Activated naive CD4-positive, alpha-beta T cell treated with anti-CD3 and anti-CD28 coated beads, Interleukin-2, amount 50 U/mL, for 16 hours (primary cell): ENCODE data around the gene NRCAM.

Experiments used
- DNase-seq: peaks from one replicate; pipeline ENCODE4 v3.0.0-alpha.2; 2020

Gene NRCAM

DNA sequence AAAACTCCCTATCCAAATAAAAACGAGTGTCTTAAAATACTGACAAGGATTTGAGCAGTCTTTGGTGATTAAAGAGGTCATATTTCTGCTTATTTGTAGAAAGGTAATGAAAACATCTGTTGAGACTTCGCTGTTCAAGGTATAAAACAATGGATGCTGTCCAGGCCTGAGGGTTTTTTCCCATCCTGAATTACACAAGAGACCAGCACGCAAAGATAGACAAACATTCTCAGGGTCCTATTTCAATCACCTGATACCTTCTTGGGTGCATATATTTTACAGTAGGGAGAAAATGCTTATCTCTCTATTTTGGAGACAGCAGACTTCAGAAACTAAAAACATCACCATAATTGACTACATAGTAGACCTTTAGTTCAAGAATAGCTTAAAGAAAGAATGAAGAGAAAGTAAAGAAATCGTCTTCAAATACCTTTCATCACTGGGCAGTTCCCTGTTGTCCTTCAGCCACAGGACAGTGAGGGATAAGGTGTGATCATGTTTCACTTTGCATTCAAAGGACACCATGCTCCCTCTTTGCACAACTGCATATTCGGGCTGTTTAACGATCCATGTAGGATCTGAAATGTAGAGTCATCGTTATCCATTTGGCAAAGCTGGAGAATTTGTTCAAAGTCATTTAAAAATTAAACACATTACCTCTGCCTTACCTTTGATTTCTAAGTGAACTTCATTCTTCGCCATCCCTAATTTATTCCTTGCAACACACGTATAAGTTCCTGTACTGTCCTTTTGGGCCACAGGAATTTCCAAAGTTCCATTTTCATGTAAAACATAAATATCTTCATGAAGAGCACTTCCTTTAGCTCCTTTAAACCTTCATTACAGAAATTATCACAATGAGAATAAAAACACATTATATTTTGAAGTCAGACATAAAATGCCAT lies 262.4 kb downstream of the NRCAM start:
- no peak for DNase-seq

DNA sequence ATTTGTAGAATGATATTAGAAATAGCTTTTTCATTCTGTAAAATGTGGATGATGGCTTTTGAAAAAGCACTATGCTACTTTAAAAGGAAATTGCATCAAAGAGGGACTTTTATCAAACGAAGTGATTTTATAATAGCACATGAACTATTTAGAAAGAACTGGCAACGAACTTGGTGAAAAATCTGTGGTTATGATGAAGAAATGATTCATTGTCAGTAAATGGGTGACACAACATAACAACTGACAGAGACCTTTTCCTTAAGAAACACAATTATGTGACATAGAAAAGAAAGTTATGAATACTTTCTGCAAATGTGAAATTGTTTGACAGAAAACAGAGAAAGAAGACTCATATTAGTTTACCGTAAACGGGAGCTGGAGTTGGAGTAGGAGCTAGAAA lies 265.3 kb downstream of the NRCAM start:
- DNase-seq: no peak

DNA sequence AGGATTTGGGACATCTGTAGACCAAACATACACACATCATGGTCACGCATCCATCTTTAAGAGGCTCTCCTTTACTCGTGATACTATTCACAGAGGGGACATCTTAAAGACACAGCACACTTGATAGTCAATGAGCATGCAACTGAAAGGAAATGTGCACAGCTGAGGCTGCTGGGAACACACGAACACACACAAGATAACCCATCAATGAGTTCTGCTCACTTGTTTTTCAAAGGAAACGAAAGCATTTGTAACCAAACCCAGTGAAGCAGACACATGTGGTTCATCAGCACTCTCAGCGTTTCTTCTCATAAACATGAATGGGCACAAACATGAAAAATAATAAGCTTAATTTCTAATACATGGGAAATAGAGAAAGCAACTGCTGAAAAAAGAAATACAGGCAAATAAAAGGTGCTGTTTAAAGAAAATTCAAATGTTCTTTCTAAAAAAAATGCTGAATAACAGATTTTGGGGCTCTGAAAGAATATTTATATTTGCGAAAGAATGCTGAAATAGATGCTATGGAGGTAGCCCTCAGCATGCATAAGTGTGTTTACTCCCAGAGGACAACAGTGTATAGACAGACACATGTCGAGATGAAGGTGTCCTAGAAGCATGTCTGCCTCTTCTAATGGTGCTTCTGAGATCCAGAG lies 266.4 kb downstream of the NRCAM start:
- no peak for DNase-seq

DNA sequence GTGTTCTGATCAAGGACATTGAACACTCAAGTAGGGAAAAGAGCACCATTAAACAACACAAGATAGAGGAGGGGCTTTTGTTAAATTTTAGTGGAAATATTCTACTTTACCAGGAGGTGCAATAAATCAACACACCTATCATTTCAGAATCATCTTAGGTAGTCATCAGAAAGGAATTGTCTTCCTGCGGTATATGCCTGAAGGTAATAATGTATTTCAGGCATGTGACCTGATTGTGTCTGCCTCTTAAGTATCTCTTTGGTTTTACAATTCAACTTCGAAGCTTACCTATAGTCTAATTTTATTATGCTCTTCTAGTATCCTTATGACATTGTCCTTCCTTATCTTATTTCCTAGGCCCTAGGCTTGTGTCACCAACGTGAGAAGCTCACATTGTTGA lies 267.5 kb downstream of the NRCAM start:
- no peak for DNase-seq

DNA sequence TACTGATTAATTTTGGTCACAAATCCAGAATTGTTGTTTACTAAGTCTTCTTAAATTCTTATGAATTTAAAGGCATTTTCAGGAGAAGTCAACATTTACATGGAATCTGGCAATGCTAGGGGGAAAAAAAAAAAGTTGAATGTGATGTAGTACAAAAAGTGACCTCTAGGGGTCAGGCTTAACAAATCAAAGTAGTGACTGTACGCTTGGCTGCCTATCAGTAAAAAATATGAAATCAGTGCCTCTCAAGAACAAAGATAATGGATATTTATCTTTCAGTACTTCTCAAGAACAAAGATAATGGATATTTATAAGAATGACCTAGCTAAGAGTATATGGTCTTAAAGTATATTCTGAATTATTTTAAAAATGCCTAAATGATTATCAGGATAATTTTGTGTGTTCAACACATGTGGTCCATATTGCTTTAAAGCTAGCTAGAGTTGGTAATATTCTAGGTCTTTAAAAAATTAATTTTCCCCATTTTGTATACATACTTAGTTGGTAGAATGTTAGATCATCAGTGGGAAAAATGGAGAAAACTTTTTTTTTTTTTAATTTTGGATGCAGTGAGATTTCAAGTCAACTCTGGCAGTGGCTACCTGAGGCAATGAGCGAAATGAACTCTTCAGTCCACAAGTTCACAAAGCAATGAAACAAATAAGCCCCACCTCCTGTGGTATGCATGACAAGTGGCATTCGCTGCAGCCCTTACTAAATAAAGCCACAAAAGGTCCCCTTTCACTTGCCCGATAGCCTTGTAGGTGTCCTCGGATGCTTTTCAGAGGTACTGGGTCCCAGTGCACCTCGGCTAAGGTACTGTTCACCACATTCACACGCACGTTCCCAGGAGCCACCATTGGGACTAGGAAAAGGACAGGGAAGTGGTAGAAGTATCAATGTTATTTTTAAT lies 274.9 kb downstream of the NRCAM start:
- DNase-seq: no peak

DNA sequence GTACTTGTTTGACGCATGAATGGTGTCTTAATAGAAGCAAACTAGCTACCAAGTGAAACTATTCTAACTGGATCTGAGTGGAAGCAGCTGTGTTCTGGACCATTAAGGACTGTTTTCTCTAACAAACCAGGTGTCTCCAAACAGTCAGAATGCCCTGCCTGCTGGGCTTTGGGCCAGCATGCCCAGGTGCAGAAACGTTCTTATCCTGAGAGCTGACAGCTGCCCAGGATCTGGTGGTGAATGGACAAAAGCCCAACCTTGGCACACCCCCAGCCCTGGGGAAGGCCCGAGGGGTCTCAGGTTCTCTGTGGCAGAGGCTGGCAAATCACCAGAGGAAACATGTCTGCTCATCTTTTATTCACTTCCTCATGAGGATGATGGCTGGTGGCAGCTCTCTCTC lies 277.8 kb downstream of the NRCAM start:
- no peak for DNase-seq

DNA sequence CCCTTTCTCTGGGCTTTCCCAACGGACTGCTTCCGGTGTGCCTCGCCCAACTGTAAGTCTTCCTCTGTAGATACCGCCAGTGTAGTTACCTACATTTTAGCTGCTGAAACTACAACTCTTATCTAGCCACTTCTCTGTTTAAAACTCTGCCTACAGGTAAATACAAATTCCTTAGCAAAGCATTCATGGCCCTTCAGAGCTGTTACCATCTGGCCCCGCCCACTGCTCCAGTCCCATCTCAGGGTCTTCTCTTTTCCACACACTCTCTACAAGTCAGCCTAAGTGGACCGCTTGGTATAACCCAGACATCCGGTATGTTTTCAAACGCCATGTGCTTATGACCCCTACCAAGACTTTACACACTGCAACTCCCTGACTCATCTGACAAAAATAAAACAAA lies 285.1 kb downstream of the NRCAM start:
- DNase-seq: no peak

DNA sequence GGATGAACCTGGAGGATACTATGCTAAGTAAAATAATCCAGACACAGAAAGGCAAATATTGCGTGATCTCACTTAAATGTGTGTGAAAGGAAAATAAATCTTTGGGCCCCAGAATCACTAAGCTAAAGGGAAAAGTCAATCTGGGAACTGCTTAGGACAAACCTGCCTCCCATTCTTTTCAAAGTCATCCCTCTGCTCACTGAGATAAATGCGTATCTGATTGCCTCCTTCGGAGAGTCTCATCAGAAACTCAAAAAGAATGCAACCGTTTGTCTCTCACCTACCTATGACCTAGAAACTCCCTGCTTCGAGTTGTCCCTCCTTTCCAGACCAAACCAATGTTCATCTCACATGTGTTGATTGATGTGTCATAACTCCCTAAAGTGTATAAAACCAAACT lies 286.0 kb downstream of the NRCAM start:
- DNase-seq: no peak

DNA sequence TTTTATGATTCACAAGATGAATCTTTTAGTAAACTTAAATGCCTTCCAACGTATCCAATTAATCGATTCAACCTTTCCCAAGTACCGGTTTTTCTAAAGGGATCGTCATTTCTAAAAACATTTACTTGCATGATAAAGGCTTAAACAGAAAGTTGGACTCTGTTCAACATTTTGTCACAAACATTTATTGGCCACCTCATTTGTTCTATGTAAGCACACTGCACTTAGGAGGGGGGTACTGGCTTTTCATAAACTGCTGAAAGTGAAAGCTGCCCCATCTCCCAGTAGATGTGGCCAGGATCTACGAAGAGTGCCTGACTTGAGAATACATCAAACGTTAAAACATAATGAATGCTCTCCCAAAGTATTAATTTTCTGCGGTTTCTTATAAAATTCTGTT lies 288.8 kb downstream of the NRCAM start:
- no peak for DNase-seq

DNA sequence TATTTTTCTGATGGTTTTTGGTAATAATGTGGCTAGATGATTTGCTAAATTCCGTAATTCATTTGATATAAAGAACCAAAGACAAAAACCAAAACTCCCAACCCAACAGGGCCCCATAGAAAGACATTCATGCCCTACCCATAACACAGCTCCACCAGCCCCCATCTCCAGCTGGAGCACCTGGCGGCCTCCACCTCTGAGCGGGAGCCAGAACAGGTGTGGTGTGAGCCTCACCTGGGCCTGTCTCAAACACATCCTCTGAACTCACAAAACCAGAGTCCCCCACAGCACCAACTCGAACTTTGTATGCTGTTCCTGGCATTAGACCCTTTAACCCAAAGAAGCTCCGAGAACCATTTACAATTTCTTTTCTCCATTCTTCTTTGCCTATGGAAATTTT lies 289.5 kb downstream of the NRCAM start:
- no peak for DNase-seq

DNA sequence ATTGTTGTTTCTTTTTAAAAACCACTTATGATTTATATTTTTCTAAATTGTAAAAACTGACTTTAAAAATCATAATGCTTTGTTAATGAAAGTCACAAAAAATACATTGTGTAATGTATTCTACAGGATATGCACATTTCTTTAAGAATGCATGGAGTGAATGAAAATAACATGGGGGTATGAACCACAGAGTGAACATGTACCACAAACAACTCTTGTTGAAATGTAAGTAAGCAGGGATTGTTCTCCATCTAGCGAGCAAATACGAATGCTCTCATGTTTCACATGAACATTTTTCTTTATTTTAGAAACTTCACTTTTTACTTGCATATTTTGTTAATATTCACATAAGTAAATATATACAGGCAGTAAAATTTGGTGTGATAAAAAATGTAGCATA lies 290.5 kb downstream of the NRCAM start:
- DNase-seq: no peak

DNA sequence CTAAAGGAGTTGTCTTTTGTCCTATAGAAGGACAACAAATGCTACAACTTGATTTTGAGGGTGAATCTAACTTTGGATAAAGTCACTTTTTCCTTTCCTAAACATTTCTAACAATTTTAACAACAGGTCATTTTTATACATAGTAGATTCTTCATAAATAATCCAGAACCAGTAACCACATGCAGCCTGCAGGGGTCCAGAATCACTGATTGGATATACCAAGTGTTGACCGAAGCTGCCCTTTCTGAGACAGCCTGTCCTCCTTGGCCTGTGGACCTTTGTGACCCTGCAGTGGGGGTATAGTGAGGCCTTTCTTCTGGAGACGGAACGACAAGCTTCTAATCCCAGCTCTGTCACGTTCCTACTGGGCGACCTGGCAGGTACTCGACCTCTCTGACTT lies 291.3 kb downstream of the NRCAM start:
- DNase-seq: no peak

DNA sequence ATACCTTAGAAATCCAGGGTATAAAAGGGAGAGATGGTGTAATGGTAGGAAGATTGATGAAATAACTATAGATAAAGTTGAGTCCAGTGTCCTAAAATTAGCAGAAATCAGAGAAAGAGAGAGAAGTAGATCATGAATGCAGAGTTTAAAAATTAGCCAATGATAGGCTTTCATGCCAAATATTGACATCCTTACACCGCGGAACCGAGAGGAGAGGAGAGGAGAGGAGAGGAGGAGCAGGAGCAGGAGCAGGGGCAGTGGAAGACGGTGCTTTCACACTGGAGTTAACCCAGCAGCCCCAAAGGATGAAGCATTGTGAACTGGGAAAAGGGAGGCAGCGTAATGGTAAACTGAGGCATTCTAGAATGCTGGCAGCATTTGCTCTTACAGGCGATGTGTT lies 291.9 kb downstream of the NRCAM start:
- DNase-seq: no peak

DNA sequence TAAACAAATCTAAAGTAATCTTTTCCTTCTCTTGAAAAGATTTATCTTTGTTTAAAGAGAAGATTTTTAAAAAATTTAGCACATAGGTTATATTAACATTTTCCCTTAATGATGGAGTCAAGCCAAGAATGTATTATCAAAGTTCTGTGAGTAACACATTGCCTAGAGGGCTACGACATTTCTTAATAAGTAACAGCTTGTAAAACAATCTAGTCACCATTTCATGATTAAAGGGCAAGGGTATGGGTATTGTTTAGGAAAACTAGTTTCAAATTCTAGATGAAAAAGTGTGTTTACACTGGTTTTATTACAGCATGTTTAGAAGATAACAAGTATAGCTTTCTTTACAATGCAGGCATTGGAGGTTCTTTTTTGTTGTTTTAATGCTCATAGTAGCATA lies 297.5 kb downstream of the NRCAM start:
- no peak for DNase-seq

DNA sequence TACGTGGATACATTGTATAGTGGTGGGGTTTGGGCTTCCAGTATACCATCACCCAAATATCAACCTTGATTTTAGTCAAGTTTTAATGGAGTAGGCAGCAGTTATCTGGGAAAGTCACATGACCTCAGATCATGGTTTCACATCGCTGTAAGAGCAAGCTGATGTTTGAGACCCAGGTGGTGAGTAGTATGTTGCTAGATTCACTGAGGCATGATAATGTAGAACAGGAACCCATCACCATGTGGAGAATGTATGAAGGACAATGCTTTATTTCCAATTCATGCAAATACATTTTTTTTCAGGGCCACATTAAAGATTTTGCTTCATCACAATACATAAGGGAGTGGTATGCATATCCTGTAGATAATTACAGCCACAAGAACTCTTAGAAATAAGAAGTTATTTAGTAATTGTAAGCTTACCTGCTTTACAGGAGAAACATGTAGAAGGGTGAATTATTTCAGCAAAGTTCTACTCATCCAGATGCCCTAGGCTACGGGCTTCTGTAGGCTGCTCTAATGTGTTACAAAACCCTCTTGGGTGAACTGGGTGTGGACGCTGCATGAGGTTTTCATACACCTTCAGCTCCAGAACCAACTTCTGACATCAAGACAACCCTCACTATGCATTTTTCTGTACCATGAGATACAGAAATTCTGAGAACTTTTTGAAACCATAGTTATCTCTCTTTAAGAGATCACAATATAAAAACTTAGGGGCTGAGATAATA lies 298.5 kb downstream of the NRCAM start:
- no peak for DNase-seq

DNA sequence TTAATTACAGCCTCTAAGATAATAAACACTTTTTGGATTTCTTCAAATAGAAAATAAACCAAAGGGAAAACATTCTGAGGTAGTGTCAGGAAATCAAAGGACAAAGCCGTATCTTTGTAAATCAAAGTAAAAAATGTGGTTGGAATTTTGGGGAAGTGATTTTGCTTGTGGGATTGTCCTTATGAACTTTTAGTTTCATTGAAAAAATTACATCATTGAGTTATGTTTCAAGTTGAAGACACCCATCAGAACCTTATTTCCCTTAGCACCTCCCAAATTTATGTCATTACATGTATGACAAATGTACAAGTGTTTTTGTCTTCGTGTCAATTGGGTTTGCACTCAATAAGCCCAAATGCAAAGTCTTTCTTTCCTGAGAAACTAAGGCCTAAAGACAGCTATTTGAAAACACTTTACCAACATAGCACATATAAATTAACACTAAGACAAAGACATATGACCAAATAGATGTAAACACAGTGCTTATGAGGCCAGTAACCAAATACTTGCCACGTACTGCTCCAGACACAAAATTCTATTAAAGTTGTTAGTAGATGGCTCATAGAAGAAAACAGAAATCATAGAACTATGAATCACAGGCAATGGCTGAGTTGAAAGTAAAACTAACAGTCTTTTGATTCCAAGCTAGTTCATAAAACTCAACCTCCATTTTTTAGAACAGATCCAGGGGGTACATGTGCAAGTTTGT lies 299.2 kb downstream of the NRCAM start:
- DNase-seq: no peak

DNA sequence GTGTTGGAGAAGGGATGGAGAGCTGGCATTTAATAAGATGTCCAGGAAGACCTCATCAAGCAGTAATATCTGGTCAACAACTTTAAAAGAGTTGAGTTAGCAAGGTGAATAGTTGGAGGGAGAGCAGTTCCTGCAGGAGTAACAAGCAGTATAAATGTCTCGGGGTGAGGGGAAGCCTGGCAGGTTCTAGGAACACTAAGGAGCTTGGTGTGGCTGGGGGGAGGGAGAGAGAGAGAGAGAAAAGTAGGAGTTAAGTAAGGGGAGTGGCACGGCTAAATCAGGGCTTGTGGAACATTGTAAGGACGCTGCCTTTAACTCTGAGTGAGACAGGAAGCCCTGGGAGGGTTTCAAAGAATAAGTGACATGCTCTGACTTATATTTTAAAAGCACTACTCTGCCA lies 304.0 kb downstream of the NRCAM start:
- no peak for DNase-seq

DNA sequence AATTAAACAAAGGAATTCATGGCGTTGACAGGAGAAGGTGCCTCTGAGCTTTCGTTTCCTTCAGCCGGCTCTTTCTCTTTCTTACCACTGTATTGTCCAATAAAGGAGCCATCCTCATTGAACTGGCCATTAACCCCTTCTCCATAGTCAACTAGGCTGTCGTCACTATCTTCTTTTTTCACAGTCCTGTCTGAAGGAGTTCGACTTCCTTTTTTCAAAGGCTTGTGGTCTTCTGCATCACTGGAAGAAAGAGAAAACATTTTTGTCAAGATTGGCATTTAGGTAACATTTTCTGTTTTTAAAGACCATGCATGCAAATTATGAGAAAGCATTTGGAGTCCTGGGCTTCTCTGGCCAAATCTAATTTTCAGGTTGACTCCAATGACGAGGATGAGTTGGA lies 306.3 kb downstream of the NRCAM start:
- no peak for DNase-seq

DNA sequence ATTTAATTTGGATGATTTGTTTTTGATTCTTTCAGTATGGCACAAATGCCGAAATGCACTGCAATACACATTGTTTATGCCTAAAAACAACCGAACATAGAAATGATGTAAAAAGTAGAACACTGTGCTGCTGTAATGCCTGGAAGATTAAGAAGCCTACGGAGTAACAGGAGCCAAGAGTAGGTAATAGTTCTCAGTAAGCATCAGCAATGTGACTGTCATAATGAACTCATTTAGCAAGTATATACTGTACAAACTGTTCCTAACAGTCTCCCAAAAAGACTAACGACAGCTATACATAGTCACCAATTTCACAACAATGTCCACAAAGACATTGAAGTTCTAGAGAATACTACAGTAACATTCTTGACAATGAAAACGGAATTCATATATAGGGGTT lies 307.1 kb downstream of the NRCAM start:
- DNase-seq: no peak

DNA sequence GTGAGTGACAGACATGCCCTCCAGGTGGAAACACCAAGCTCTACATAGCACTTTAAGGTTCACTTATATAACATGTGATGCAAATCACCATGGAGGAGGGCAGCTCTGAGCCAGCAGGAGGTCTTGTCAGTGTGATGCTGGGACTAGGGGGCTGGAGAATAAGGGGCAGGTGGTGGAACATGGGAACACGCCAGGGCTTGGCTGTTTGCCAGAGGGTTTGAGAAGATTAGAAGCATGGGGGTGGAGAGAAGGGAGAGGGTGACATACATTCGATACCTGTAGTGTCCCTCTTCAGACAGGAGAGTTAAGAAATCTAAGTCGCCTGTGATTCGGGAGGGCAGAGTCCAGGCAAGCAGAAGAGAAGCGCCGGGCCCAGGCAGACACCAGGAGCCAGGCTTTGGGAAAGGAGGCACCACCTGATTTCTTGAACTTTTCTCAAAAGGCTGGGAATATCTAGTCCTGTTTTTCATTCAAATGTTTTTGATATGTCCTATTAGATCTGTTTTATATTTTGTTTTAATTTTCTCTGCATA lies 309.1 kb downstream of the NRCAM start:
- DNase-seq: no peak

DNA sequence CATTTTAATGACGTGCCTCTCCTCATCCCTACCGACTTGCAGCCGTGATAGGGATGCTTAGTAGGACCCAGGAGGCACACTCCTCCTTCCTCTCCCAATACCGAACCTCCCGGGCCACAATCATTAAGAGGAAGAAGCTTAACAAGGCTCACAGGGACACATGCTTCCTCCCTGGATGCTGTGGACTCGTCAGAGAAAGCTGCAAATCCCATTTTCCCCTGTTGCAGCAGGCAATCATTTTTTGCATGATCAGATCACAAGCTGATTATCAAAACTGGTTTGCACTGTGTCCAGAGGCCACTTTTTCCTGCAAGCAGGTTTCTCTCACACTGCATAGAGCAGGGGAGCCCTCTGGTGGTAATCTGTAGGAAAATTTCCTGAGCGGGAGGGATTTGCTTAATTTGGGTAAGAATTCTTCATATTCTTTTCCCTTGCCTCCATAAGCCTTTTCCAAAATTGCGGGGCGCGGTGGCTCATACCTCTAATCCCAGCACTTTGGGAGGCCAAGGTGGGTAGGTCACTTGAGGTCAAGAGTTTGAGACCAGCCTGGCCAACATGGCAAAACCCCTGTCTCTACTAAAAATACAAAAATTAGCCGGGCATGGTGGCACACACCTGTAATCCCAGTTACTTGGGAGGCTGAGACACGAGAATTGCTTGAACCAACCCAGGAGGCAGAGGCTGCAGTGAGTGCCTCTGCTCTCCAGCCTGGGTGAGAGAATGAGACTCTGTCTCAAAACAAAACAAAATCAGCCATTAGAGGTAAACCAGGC lies 310.0 kb downstream of the NRCAM start:
- peak; percentile 20 for DNase-seq
